DMS79 treated with DMSO at 0.1 percent for 48 hours (cell line): Measurements from ENCODE around the gene GCLC.
"Not testable (repeated sequence)": the region's sequence is repeated elsewhere in the genome, so short reads cannot be mapped to it uniquely, and the experiment has no call there.

Experiments
- DNase-seq: peaks from one replicate; lab custom pipeline; 2025; lab: John Stamatoyannopoulos, UW

The GCLC gene

DNA sequence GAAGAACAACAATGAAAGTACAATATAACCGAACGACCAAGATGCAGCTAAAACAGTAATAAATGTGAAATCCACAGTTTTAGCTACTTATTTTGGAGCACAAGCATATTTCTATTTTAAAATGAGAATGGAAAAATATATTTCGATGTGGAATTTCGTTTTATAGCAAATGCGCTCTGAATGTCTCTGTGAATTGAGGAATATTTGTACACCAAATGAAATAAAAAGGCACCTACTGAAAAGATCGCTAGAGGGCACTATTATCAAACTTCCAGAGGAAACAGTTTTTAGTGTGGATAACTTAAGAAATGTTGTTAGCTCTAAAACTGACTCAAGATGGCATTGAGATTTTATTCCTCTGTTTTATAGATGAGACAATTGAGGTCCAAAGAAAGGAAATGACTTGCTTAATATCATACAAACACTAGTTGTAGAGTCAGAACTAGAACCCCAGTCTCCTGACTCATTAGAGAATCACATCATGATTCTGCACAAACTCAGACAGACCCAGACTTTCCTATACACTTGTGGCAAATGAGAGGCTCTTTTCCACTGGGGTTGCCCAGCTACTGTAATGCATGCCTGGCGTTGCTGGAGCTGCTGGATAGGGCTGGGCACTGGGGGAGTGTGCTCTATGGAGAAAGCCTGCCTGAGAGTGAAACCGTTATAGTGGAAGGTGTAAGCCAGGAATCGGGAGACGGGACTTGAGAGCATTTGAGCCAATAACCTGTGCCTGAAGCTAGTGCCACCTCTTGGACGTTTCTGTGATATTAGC, 51.9 kb downstream of the GCLC start:
- DNase-seq, result peak; percentile 84

DNA sequence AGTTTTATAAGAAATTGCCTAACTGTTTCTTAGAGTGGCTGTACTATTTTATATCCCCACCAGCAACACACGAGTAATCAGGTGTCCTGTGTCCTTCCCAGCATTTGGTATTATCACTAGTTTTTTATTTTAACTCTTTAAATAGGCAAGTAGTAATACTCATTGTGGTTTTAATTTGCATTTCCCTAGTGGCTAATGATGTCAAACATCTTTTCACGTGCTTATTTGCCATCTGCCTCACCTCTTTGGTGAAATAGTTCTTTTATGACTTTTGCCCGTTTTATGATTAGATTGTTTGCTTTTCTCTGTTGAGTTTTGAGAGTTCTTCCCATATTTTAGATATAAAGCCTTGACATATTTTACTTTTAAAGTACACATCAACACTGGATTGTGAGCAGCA, 57.8 kb downstream of the GCLC start:
- DNase-seq, result no peak

DNA sequence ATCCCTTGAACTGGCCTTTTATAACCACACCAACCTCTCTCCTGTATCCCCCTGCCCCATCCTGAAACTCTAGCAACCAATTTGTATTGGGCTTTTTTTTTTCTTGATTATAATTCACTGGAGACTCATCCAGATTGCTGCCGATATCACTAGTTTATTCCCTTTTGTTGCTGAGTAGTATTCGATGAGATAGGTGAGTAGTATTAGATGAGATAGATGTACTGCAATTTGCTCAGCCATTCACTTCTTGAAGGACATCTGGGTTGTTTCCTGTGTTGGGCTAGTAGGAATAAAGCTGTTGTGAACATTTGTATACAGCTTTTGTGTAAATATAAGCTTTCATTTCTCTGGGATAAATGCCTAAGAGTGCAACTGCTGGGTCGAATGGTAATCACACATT, 58.2 kb downstream of the GCLC start:
- DNase-seq, result no peak

DNA sequence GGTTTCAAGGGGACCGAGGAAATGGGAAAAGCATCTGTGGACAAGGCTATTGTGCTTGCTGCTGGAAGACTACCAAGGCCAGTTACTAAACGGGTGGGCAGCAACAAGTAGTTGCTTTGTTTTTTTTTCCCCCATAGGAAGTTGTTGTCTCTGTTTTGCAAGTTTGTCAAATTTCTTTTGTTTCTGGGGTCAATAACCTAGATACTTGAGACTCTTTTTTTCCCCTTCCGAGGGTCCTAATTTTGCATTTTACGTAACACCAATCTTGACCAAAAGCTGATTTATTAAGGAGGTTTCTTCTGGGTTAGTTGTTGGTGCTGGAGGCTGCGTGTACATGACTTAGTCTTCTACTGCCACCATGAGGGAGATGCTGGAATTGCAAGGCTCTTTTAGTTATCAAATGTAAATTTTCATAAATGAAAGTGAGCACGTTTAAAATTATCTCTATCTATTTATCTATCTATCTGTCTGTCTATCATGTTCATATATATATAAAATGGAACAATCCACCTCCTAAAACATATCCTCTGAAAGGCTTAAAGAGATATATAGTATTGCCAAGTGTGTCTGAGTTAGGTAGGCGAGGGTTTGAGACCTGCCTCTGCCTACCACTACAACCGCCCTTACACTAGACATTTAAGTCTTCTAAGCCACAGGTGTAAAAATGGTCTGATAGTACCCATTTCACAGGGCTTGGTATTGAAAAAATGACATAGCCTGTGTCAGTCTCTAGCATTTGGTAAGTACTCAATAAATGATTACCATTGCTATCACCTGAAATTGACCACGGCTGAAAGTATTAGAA, 60.2 kb downstream of the GCLC start:
- peak; percentile 67 for DNase-seq

DNA sequence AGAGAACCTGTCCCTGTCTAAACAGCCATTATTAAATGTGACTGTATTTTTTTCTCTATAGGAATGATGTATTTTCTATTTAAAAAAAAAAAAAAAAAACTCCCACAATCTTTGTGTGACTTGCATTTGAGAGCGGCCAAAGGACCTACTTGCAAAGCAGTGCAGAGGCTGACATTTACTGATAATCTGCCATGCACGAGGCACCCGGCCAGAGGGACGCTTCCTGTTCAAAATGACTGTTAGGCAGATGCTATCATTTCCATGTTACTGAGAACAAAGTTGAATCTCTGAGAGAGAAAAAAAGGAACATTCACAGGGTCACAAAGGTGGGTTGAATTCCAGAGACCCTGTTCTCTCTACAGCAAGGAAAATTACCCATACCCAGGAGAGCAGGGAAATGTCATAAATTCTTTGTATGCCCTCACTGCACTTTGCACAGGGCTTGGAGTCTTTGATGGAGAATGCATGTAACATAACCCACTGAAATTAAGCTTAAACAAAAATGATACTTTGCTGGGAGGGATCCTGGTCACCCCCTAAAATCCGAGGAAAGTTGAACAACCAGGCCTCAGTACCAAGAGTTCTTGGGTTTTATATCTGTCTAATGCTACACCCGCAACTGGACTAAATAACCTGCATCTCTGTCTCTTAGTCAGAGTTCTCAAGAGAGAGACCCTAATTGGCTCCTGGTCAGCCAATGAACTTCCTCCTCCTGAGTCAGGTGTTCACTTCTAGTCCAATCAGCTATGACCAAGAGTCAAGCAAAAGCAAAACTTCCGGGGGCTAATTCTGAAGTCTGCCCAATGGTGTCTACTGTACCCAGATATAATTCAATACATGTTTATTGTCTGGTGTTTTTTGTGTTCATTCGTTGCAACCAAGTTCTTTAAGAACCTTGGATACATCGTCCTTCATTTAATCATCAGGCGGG, 61.2 kb downstream of the GCLC start:
- DNase-seq, result no peak

DNA sequence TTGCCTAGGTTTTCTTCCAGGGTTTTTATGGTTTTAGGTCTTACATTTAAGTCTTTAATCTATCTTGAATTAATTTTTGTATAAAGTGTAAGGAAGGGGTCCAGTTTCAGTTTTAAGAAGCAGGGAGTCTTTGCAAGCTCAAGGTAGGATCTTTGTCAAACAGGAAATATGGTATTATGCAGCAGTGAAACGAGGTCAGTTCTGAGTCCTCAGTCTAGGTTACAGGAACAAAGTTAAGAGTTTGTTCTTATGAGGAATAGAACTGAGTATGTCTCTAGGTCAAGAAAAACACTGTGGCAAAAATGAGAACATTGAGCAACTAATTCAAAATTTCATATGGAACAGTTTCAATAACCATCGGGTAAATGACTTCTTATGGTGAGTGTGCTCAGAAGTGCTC, 63.6 kb downstream of the GCLC start:
- no peak for DNase-seq

DNA sequence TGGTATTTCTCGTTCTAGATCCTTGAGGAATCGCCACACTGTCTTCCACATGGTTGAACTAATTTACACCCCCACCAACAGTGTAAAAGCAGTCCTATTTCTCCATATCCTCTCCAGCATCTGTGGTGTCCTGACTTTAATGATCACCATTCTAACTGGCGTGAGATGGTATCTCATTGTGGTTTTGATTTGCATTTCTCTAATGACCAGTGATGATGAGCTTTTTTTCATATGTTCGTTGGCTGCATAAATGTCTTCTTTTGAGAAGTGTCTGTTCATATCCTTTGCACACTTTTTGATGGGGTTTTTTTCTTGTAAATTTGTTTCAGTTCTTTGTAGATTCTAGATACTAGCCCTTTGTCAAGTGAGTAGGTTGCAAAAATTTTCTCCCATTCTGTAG, 64.1 kb downstream of the GCLC start:
- DNase-seq, result not testable (repeated sequence)

DNA sequence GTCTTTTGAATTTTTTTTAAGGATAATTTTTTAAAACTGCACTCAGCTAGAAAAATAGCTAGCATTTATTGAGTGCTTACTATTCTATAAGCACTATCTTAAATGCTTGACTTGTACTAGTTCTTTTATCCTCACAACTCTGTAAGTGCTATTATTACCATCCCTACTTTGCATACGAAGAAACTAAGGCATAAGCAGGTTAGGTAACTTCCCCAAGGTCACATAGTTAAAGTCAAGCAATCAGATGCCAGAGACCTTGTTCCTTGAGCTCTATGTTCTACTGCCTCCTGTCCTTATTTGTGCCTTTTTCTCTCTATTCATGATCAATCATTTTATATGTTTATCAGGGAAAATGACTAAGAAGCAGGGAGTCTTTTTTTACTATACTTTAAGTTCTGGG, 65.0 kb downstream of the GCLC start:
- DNase-seq, result no peak

DNA sequence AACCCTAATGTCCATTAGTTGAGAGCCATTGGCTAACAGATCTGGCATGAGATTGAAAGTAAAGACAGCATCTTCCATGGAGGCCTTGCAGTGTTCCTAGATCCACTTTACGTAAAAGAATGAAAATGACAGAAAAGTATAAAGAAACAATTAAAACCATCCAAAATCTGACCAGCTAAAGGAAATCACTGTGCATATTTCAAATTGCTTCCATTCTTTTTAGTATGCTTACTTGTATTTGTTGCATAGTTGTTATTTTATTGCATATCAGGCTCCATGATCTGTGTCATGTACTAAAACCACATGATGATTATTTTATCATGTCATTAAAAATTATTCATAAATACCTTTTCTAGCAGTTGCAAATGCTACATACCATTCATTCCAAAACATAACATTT, 67.9 kb downstream of the GCLC start:
- DNase-seq, result no peak

DNA sequence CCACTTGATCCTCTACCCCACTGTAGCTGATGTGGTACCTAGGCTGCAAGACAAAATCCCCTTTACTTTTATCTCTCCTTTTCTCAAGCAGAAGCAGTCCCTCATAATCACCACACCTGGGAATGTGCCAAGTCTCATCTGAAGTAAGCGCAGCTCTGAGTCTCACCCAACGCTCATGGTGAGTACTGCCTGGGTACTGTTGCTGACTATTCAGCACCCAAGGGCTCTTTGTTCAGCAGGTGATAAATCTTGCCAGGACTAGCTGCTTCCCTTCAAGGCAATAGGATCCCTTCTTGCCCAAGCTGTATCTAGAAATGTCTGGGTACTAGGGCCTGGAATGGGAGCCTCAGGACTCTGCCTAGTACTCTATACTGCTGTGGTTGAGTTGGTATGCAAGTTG, 70.9 kb downstream of the GCLC start:
- DNase-seq, result no peak

DNA sequence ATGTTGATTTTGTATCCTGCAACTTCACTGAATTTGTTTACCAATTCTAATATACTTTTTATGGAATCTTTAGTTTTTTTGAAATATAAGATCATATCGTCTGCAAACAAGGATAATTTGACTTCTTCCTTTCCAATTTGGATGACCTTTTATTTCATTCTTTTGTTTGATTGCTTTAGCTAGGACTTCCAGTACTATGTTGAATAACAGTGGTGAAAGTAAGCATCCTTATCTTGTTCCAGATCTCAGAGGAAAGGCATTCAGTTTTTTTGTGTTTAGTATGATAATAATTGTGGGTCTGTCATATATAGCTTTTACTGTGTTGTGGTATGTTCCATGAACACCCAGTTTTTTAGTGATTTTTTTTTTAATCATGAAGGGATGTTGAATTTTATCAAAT, 75.7 kb downstream of the GCLC start:
- no peak for DNase-seq

DNA sequence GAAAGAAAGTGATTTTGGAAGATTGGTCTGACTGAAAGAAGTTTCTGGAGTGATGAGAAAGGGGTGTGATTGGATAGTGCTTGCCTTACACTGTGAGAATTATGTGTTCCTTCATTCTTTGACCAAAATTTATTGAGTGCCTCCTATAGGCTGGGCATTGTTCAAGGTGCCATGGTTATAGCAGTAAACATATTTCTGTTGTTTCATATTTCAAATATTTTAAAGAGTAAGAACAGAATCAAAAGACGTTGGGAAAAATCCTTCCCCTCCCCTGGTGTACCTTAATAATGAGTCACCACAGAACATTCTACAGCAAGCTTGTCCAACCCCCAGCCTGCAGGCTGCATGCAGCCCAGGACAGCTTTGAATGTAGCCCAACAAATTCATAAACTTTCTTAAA, 78.6 kb downstream of the GCLC start:
- DNase-seq, result no peak

DNA sequence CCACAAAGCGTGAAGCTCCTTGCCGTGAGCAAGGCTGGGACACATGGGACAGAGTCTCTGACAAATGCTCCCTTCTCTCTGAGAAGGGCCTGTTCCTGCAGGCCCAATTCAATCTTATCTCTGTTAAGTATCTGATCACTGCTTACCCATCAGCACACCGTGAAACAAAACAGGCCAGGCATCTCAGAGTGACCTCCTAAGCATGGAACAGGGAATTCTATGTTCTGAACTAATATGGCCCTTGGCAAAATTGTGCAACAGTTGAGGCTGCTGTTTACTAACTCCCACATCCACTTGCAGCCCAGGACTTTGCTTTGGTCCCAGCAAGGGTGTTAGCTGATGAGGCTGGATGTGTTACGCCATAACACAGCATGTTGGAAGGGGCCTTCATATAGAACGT, 79.2 kb downstream of the GCLC start:
- no peak for DNase-seq

DNA sequence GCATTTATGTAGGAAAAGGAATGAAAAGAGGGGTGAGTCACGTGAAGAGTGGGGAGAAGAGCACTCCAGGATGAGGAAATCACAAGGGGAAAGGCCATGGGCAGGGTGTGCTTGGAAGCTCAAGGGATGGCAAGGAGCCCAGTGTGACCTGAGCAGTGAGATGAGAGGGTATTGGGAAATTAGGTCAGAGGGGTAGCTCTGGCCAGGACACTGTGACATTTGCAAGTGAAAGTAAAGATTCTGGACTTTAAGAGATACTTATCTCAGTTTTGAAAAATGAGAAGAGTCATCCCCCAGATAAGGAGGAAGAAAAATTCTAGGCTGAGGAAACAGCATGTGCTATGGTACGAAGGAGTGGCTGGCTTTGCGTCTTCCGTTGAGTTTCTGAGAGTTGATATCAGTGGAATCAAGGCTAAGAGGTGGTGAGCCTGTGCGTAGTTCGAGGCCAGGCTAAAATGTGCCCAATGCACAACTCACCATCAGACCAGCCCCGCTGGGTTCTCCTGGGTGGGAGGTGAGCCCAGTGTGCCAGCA, 79.9 kb downstream of the GCLC start:
- DNase-seq, result no peak

DNA sequence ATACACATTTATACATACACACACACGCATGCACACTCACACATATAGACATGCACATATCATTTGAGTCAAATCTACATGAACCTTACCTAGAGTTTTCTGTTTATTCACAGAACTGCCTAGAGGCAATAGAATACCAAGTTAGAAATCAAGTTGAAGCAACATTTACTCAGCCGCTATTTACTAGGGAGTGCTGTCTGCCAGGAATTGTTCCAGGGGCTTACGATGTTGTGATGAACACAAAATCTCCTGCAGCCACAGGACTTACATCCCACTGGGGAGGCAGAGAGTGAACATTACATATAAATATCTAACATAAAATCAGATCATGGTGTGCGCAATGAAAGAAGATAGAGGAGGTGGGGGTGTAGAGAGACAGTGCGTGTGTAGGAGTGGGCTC, 80.4 kb downstream of the GCLC start:
- no peak for DNase-seq

DNA sequence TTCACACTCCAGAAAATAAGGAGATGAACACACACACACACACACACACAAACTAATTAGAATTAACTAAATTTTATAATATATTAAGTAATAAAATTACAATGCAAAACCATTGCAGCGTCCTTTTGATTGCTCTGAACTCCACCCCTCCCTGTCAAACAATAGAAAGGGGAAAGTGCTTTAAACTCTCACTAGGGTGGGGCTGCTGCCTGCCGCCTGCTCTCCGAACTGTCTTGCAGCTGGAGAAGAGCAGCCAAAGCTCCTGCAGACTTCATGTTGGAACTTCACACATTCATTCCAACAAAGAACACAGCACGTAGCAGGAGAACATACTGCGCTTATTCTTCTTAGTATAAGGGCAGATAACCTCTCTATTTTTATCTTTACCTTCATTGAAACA, 83.2 kb downstream of the GCLC start:
- no peak for DNase-seq

DNA sequence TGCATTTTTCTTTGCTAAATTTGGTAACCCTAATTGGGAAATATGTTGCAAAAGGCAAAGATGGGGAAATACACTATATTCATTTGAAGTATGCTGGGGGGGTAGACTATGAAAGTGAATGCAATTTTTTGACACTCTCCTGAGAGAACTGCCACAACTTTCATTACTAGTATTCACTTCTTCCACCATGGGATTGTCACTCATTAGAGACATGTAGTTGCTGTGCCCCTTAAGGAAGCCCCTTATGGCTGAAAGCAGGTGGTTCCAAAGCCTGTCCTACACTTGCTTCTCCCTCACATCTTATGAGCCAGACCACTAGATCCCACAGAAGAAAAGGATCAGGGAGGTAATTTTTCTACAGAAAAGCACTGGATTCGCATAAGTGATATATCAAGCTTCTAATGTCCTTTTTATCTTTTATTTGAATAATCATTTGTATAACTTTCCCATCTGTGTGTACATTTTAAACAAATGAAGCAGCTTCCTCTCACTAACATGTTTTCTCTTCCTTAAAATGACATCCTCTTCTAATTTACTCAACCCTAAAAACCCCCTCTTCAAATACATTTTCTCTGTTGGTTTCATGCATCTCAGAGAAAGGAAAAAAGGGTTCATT, 83.8 kb downstream of the GCLC start:
- no peak for DNase-seq

DNA sequence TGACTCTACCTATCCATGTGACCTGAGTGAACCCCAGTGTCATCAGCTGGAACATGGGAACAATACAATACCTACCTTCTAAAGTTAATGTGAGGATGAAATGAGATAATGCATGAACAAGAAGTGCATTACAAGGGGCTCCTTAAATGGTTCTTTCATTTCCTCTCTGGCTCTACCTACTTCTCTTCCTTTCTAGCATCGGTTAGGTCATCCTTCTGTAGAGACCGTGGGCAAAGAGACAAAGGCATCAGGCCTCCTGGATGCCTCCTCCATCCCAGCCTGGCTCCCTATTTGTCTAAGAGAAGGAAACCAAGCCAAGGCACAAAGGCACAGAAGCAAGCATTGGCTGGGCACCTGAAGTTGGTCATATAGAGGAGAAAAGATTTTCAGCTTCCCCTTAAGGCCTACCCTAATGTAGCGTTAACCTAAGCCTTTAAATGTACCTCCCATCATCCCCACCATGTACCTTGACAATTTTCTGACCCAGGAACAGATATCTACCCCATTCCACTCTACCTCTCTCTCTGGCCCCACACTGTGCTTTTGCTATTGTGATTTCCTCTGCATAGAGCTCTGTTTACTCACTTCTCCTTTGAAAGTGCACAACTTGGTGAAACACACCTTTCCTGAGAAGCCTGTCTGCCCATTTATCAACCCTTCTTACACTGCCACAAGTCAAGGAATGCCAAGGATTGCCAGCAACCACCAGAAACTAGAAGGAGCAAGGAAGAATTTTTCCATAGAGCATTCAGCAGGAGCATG, 86.6 kb downstream of the GCLC start:
- DNase-seq, result no peak

DNA sequence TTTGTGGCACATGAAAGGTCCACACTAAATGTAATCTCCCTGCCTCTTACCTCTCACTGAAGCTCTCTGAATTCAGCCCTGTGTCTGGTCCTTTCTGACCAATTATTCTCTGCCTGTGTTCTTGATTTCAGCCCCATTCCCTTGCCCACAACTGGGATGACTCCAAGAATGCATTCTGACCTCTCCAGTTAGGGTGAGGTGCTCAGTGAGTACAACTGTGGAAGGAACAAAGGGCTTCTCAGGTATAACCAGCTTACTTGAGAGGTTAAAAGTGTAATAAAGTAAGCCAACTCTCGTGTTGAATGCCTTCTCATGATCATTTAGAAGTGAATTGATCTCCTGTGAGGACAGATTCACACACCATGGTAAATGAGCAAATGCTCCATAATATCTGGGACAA, 88.1 kb downstream of the GCLC start:
- no peak for DNase-seq

DNA sequence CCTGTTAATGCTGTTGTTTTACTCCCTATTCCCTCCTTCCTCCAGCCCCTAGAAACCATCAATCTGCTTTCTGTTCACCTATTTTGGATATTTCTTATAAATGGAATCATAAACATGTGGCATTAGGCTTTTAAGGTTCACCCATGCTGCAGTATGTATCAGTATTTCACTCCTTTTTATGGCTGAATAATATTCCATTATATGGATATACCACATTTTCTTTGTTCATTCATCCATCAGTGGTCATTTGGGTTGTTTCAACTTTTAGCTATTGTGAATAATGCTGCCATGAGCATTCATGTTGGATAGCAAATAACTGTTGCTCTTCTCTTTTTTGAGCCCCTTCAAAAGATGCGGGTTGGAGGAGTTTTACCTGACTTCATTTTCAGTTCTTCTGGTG, 89.2 kb downstream of the GCLC start:
- DNase-seq, result no peak

DNA sequence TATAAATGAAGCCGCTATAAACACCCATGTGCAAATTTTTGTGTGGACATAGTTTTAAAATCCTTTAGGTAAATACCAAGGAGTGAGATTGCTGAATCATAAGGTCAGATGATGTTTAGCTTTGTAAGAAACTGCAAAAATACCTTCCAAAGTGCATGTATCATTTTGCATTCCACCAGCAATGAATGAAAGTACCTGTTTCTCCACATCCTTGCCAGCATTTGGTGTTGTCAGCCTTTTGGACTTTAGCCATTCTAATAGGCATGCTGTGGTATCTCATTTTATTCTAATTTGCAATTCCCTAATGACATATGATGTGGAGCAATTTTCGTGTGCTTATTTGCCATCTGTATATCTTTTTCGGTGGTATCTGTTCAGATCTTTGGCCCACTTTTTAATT, 93.7 kb downstream of the GCLC start:
- DNase-seq, result no peak
